H9 (cell line): ENCODE data around the gene CREBRF. TPM values are rescaled to one million over a fixed set of nuclear protein-coding genes. Genes with fewer than 3 reads are reported as not detected.
"Not testable (repeated sequence)": the region's sequence is repeated elsewhere in the genome, so short reads cannot be mapped to it uniquely, and the experiment has no call there.

Source experiments
- DNase-seq: peaks from one replicate; pipeline ENCODE4 v3.0.0-alpha.2; 2017
- H2AFZ ChIP-seq: one replicate; pipeline ENCODE4 v1.6.1; 2013; ENCODE audit warnings: mild to moderate bottlenecking, low read length, control low read depth, moderate library complexity
- H2AK5ac ChIP-seq: 2 replicates; pipeline ENCODE4 v1.6.1; 2013; ENCODE audit warnings: low read length, control low read depth, mixed read lengths; ENCODE audit not compliant: insufficient read length
- H2BK120ac ChIP-seq: one replicate; pipeline ENCODE4 v1.6.1; 2013; ENCODE audit warnings: low read depth, mild to moderate bottlenecking, low read length, control low read depth, inconsistent platforms; ENCODE audit not compliant: poor library complexity, severe bottlenecking
- H2BK12ac ChIP-seq: 2 replicates; pipeline ENCODE4 v1.6.1; 2013; ENCODE audit warnings: low read length, control low read depth, mixed read lengths, low read depth; ENCODE audit not compliant: insufficient read length
- H2BK15ac ChIP-seq: 2 replicates; pipeline ENCODE4 v1.6.1; 2013; ENCODE audit warnings: low read depth, low read length, control low read depth
- H2BK20ac ChIP-seq: one replicate; pipeline ENCODE4 v1.6.1; 2013; ENCODE audit warnings: low read depth, mild to moderate bottlenecking, low read length, control low read depth, inconsistent platforms; ENCODE audit not compliant: poor library complexity, severe bottlenecking
- H2BK5ac ChIP-seq: 2 replicates; pipeline ENCODE4 v1.6.1; 2013; ENCODE audit warnings: low read length, control low read depth, mixed read lengths; ENCODE audit not compliant: insufficient read length
- H3K14ac ChIP-seq: 2 replicates; pipeline ENCODE4 v1.6.1; 2013; ENCODE audit warnings: low read length, control low read depth; ENCODE audit not compliant: insufficient read depth
- H3K18ac ChIP-seq: 2 replicates; pipeline ENCODE4 v1.6.1; 2013; ENCODE audit warnings: low read depth, mild to moderate bottlenecking, mixed read lengths, low read length, control low read depth; ENCODE audit not compliant: insufficient read length
- H3K23ac ChIP-seq: 2 replicates; pipeline ENCODE4 v1.6.1; 2013; ENCODE audit warnings: low read length, control low read depth, mixed read lengths, low read depth; ENCODE audit not compliant: insufficient read length
- H3K23me2 ChIP-seq: 2 replicates; pipeline ENCODE4 v1.6.1; 2013; ENCODE audit warnings: low read depth, mild to moderate bottlenecking, mixed read lengths, low read length, control low read depth; ENCODE audit not compliant: insufficient read length, poor library complexity, severe bottlenecking
- H3K27ac ChIP-seq: 2 replicates; pipeline ENCODE4 v1.5.1; 2013; ENCODE audit warnings: low read length, control low read depth, mixed read lengths, low read depth; ENCODE audit not compliant: insufficient read length
- H3K27me3 ChIP-seq: 2 replicates; pipeline ENCODE4 v1.6.1; 2013; ENCODE audit warnings: low read length, control low read depth, inconsistent platforms; ENCODE audit not compliant: insufficient read depth
- H3K4ac ChIP-seq: 2 replicates; pipeline ENCODE4 v1.6.1; 2013; ENCODE audit warnings: low read depth, mild to moderate bottlenecking, control low read depth, inconsistent platforms, low read length, moderate library complexity
- H3K4me1 ChIP-seq: 2 replicates; pipeline ENCODE4 v1.6.1; 2013; ENCODE audit warnings: low read length, control low read depth, inconsistent platforms; ENCODE audit not compliant: insufficient read depth
- H3K4me2 ChIP-seq: 2 replicates; pipeline ENCODE4 v1.6.1; 2013; ENCODE audit warnings: low read length, control low read depth, mixed read lengths; ENCODE audit not compliant: insufficient read length, insufficient read depth
- H3K56ac ChIP-seq: 2 replicates; pipeline ENCODE4 v1.6.1; 2013; ENCODE audit warnings: low read depth, mild to moderate bottlenecking, mixed read lengths, low read length, control low read depth; ENCODE audit not compliant: insufficient read length
- H3K79me1 ChIP-seq: 2 replicates; pipeline ENCODE4 v1.6.1; 2013; ENCODE audit warnings: low read depth, mild to moderate bottlenecking, moderate library complexity, low read length, control low read depth, inconsistent platforms; ENCODE audit not compliant: insufficient read depth, poor library complexity, severe bottlenecking
- H3K79me2 ChIP-seq: 2 replicates; pipeline ENCODE4 v1.6.1; 2013; ENCODE audit warnings: low read length, control low read depth, inconsistent platforms; ENCODE audit not compliant: insufficient read depth
- H3K9ac ChIP-seq: 2 replicates; pipeline ENCODE4 v1.6.1; 2013; ENCODE audit warnings: low read length, control low read depth, mixed read lengths; ENCODE audit not compliant: insufficient read length; ENCODE audit errors: extremely low read depth
- H3K9me3 ChIP-seq: one replicate; pipeline ENCODE4 v1.6.1; 2013; ENCODE audit warnings: low read depth, low read length, inconsistent platforms; ENCODE audit not compliant: control insufficient read depth
- H3T11ph ChIP-seq: one replicate; pipeline ENCODE4 v1.6.1; 2013; ENCODE audit warnings: mild to moderate bottlenecking, low read length, control low read depth, inconsistent platforms
- H4K20me1 ChIP-seq: one replicate; pipeline ENCODE4 v1.6.1; 2013; ENCODE audit not compliant: control insufficient read depth, insufficient read length, insufficient read depth
- H4K5ac ChIP-seq: 2 replicates; pipeline ENCODE4 v1.6.1; 2013; ENCODE audit warnings: low read depth, mild to moderate bottlenecking, mixed read lengths, low read length, control low read depth; ENCODE audit not compliant: insufficient read length
- H4K8ac ChIP-seq: replicated peaks from 2 replicates; pipeline ENCODE4 v1.6.1; 2013; ENCODE audit warnings: low read length, control low read depth, mixed read lengths, low read depth; ENCODE audit not compliant: insufficient read length
- H4K91ac ChIP-seq: 2 replicates; pipeline ENCODE4 v1.6.1; 2013; ENCODE audit warnings: low read depth, mild to moderate bottlenecking, moderate library complexity, mixed read lengths, low read length, control low read depth; ENCODE audit not compliant: insufficient read length
- H3K27ac Mint-ChIP-seq, 3 experiments: 2 replicates in 2 of 3; 3 replicates in 1 of 3; pipeline ENCODE4 v1.8.0; 2020 to 2021; ENCODE audit warnings: mixed read lengths in 3 of 3, mild to moderate bottlenecking in 1 of 3, moderate library complexity in 1 of 3
- H3K27me3 Mint-ChIP-seq: 2 replicates; pipeline ENCODE4 v1.8.0; 2021; ENCODE audit warnings: low read depth, mild to moderate bottlenecking, moderate library complexity, mixed read lengths
- H3K36me3 Mint-ChIP-seq, 3 experiments: 2 replicates in 2 of 3; 3 replicates in 1 of 3; pipeline ENCODE4 v1.8.0; 2020 to 2021; ENCODE audit warnings: low read depth in 3 of 3, mixed read lengths in 3 of 3; ENCODE audit not compliant: insufficient read depth in 1 of 3
- H3K4me1 Mint-ChIP-seq, 2 experiments: 2 replicates each; pipeline ENCODE4 v1.8.0; 2020; ENCODE audit warnings: mixed read lengths in 2 of 2
- H3K4me3 Mint-ChIP-seq, 2 experiments: 2 replicates in 1 of 2; 3 replicates in 1 of 2; pipeline ENCODE4 v1.8.0; 2020 to 2021; ENCODE audit warnings: mild to moderate bottlenecking in 2 of 2, mixed read lengths in 2 of 2, moderate library complexity in 1 of 2
- H3K9me3 Mint-ChIP-seq, 2 experiments: 2 replicates in 1 of 2; 3 replicates in 1 of 2; pipeline ENCODE4 v1.8.0; 2020; ENCODE audit warnings: mild to moderate bottlenecking in 2 of 2, mixed read lengths in 2 of 2, moderate library complexity in 1 of 2
- WGBS: extraction: QIAGEN DNeasy Blood & Tissue Kit; methylation state at CpG from one replicate; pipeline ENCODE4 v1.1.7; 2013; ENCODE audit warnings: missing lambda C conversion rate, low lambda C conversion rate, mixed read lengths; ENCODE audit not compliant: insufficient read length; ENCODE audit errors: extremely low coverage; 5-methylcytosine and 5-hydroxymethylcytosine counted together
- total RNA-seq: library from RNA; stranded (reverse); gene quantifications from 2 replicates; pipeline ENCODE4 v1.2.1, GENCODE V29; 2021
- TF ChIP-seq, protein P1 (sequence below): fragments of 200-600 bp; sonication (generic); conservative IDR thresholded peaks from 3 replicates; pipeline ENCODE4 v1.8.0; 2021; ENCODE audit warnings: antibody characterized with exemption, mild to moderate bottlenecking

CREBRF gene
- total RNA-seq, 1 experiment from 2014 or later: 2.7 TPM

DNA sequence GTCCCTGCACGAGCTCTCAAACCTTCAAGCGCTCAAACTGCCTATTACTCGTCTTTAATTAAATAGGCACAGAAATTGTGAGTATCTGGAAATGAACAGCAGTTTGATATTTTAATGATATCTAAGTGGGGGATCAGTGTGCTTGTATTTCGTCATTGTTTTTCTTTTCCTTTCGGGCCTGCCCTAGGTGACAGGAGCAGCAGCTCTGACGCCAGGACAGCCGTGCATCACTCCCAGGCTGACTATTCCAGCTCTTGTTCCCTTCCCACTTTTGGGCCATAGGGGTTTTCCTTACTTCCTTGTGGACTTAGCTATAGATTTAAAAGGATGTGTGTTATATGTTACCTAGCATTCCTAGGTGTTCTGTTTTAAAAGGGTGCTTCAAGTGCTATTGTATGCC is 97.7 kb downstream of the CREBRF start:
- H2AFZ ChIP-seq: no peak overlapping the region
- no peaks in the 10 kb centered on the region for H3K4me1 ChIP-seq
- H3K4ac ChIP-seq: no peak overlapping the region
- Mint-ChIP-seq H3K27me3 (no peaks in the 10 kb centered on the region), H3K4me1 (no peaks in the 10 kb centered on the region), H3K4me3 (no peak overlapping the region), H3K36me3 (peaks cover 5 to 39% (median 29%) of the 10 kb centered on the region in 3 experiments), H3K9me3 (no peaks in the 10 kb centered on the region), H3K27ac (peak overlapping the region in 1 of 3 experiments; percentile 32; a peak in 1 of 7 replicates)
- H2BK12ac ChIP-seq: no peak overlapping the region
- H3T11ph ChIP-seq: no peak overlapping the region
- no peak overlapping the region for H2BK120ac ChIP-seq
- H3K23me2 ChIP-seq: no peaks in the 10 kb centered on the region
- H4K91ac ChIP-seq: no peak overlapping the region
- DNase-seq: no peak
- no peak overlapping the region for H3K14ac ChIP-seq
- H3K9me3 ChIP-seq: no peaks in the 10 kb centered on the region
- no peaks in the 10 kb centered on the region for H4K20me1 ChIP-seq
- H2BK5ac ChIP-seq: no peak overlapping the region
- no peak overlapping the region for H3K18ac ChIP-seq
- no peak overlapping the region for H2BK15ac ChIP-seq
- H3K4me2 ChIP-seq: no peak overlapping the region
- H2AK5ac ChIP-seq: no peak overlapping the region
- H4K5ac ChIP-seq: no peak overlapping the region
- no peaks in the 10 kb centered on the region for H3K27me3 ChIP-seq
- no peak overlapping the region for H3K23ac ChIP-seq
- no peaks in the 10 kb centered on the region for H3K79me1 ChIP-seq
- no peaks in the 10 kb centered on the region for H3K79me2 ChIP-seq
- H3K56ac ChIP-seq: no peak overlapping the region
- no CpG with 5 or more reads among the region's 7 CpGs for WGBS
- H3K9ac ChIP-seq: no peak overlapping the region
- H2BK20ac ChIP-seq: peak overlapping the region; percentile 83
- H4K8ac ChIP-seq: no peak overlapping the region
- H3K27ac ChIP-seq: no peak overlapping the region
- TF ChIP-seq, protein P1, sequence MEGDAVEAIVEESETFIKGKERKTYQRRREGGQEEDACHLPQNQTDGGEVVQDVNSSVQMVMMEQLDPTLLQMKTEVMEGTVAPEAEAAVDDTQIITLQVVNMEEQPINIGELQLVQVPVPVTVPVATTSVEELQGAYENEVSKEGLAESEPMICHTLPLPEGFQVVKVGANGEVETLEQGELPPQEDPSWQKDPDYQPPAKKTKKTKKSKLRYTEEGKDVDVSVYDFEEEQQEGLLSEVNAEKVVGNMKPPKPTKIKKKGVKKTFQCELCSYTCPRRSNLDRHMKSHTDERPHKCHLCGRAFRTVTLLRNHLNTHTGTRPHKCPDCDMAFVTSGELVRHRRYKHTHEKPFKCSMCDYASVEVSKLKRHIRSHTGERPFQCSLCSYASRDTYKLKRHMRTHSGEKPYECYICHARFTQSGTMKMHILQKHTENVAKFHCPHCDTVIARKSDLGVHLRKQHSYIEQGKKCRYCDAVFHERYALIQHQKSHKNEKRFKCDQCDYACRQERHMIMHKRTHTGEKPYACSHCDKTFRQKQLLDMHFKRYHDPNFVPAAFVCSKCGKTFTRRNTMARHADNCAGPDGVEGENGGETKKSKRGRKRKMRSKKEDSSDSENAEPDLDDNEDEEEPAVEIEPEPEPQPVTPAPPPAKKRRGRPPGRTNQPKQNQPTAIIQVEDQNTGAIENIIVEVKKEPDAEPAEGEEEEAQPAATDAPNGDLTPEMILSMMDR: no peak

DNA sequence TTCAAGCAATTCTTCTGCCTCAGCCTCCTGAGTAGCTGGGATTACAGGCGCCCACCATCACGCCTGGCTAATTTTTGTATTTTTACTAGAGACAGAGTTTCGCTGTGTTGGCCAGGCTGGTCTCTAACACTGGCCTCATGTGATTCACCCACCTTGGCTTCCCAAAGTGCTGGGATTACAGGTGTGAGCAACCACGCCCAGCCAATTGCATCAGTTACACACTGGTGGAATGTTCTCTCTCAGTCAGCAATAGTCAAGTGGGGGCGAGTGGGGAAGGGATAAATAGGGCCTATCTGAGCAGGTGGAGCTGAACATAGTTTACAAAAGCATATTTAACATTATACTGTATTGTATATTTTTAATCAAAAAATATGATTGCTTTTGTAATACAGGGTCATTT is 98.5 kb downstream of the CREBRF start:
- H3K23me2 ChIP-seq, H3K27me3 Mint-ChIP-seq, H2BK15ac ChIP-seq, H3K23ac ChIP-seq, H2BK5ac ChIP-seq, H3K79me2 ChIP-seq, H3K27me3 ChIP-seq, H2BK12ac ChIP-seq, H3K9me3 ChIP-seq, DNase-seq, H3K9me3 Mint-ChIP-seq, H3K9ac ChIP-seq, H3K4me1 Mint-ChIP-seq, H4K91ac ChIP-seq, H3T11ph ChIP-seq, H3K27ac ChIP-seq, H3K14ac ChIP-seq, H4K20me1 ChIP-seq, H2BK20ac ChIP-seq, H3K79me1 ChIP-seq, H3K4me1 ChIP-seq, H3K4me2 ChIP-seq, H3K4ac ChIP-seq, H2AK5ac ChIP-seq, H4K8ac ChIP-seq, H4K5ac ChIP-seq, H2AFZ ChIP-seq, H3K4me3 Mint-ChIP-seq, H2BK120ac ChIP-seq, H3K27ac Mint-ChIP-seq, H3K56ac ChIP-seq, H3K18ac ChIP-seq: not testable (repeated sequence)
- no CpG with 5 or more reads among the region's 5 CpGs for WGBS
- peaks cover 2 to 33% (median 21%) of the 10 kb centered on the region in 3 experiments; a peak in 5 of 7 replicates for H3K36me3 Mint-ChIP-seq
